H9 (cell line): ENCODE results near the gene ATP5PB. TPM values are rescaled to one million over a fixed set of nuclear protein-coding genes. Genes with fewer than 3 reads are reported as not detected.
A peak's percentile ranks its signal among the peaks of the same experiment; 100 is the strongest.

Experiments used
- DNase-seq: peaks from one replicate; pipeline ENCODE4 v3.0.0-alpha.2; 2017
- H2AFZ ChIP-seq: one replicate; pipeline ENCODE4 v1.6.1; 2013; ENCODE audit warnings: mild to moderate bottlenecking, low read length, control low read depth, moderate library complexity
- H2AK5ac ChIP-seq: 2 replicates; pipeline ENCODE4 v1.6.1; 2013; ENCODE audit warnings: low read length, control low read depth, mixed read lengths; ENCODE audit not compliant: insufficient read length
- H2BK120ac ChIP-seq: one replicate; pipeline ENCODE4 v1.6.1; 2013; ENCODE audit warnings: low read depth, mild to moderate bottlenecking, low read length, control low read depth, inconsistent platforms; ENCODE audit not compliant: poor library complexity, severe bottlenecking
- H2BK12ac ChIP-seq: 2 replicates; pipeline ENCODE4 v1.6.1; 2013; ENCODE audit warnings: low read length, control low read depth, mixed read lengths, low read depth; ENCODE audit not compliant: insufficient read length
- H2BK15ac ChIP-seq: 2 replicates; pipeline ENCODE4 v1.6.1; 2013; ENCODE audit warnings: low read depth, low read length, control low read depth
- H2BK20ac ChIP-seq: one replicate; pipeline ENCODE4 v1.6.1; 2013; ENCODE audit warnings: low read depth, mild to moderate bottlenecking, low read length, control low read depth, inconsistent platforms; ENCODE audit not compliant: poor library complexity, severe bottlenecking
- H2BK5ac ChIP-seq: 2 replicates; pipeline ENCODE4 v1.6.1; 2013; ENCODE audit warnings: low read length, control low read depth, mixed read lengths; ENCODE audit not compliant: insufficient read length
- H3K14ac ChIP-seq: 2 replicates; pipeline ENCODE4 v1.6.1; 2013; ENCODE audit warnings: low read length, control low read depth; ENCODE audit not compliant: insufficient read depth
- H3K18ac ChIP-seq: 2 replicates; pipeline ENCODE4 v1.6.1; 2013; ENCODE audit warnings: low read depth, mild to moderate bottlenecking, mixed read lengths, low read length, control low read depth; ENCODE audit not compliant: insufficient read length
- H3K23ac ChIP-seq: 2 replicates; pipeline ENCODE4 v1.6.1; 2013; ENCODE audit warnings: low read length, control low read depth, mixed read lengths, low read depth; ENCODE audit not compliant: insufficient read length
- H3K23me2 ChIP-seq: 2 replicates; pipeline ENCODE4 v1.6.1; 2013; ENCODE audit warnings: low read depth, mild to moderate bottlenecking, mixed read lengths, low read length, control low read depth; ENCODE audit not compliant: insufficient read length, poor library complexity, severe bottlenecking
- H3K27ac ChIP-seq: 2 replicates; pipeline ENCODE4 v1.5.1; 2013; ENCODE audit warnings: low read length, control low read depth, mixed read lengths, low read depth; ENCODE audit not compliant: insufficient read length
- H3K27me3 ChIP-seq: 2 replicates; pipeline ENCODE4 v1.6.1; 2013; ENCODE audit warnings: low read length, control low read depth, inconsistent platforms; ENCODE audit not compliant: insufficient read depth
- H3K4ac ChIP-seq: 2 replicates; pipeline ENCODE4 v1.6.1; 2013; ENCODE audit warnings: low read depth, mild to moderate bottlenecking, control low read depth, inconsistent platforms, low read length, moderate library complexity
- H3K4me1 ChIP-seq: 2 replicates; pipeline ENCODE4 v1.6.1; 2013; ENCODE audit warnings: low read length, control low read depth, inconsistent platforms; ENCODE audit not compliant: insufficient read depth
- H3K4me2 ChIP-seq: 2 replicates; pipeline ENCODE4 v1.6.1; 2013; ENCODE audit warnings: low read length, control low read depth, mixed read lengths; ENCODE audit not compliant: insufficient read length, insufficient read depth
- H3K56ac ChIP-seq: 2 replicates; pipeline ENCODE4 v1.6.1; 2013; ENCODE audit warnings: low read depth, mild to moderate bottlenecking, mixed read lengths, low read length, control low read depth; ENCODE audit not compliant: insufficient read length
- H3K79me1 ChIP-seq: 2 replicates; pipeline ENCODE4 v1.6.1; 2013; ENCODE audit warnings: low read depth, mild to moderate bottlenecking, moderate library complexity, low read length, control low read depth, inconsistent platforms; ENCODE audit not compliant: insufficient read depth, poor library complexity, severe bottlenecking
- H3K79me2 ChIP-seq: 2 replicates; pipeline ENCODE4 v1.6.1; 2013; ENCODE audit warnings: low read length, control low read depth, inconsistent platforms; ENCODE audit not compliant: insufficient read depth
- H3K9ac ChIP-seq: 2 replicates; pipeline ENCODE4 v1.6.1; 2013; ENCODE audit warnings: low read length, control low read depth, mixed read lengths; ENCODE audit not compliant: insufficient read length; ENCODE audit errors: extremely low read depth
- H3K9me3 ChIP-seq: one replicate; pipeline ENCODE4 v1.6.1; 2013; ENCODE audit warnings: low read depth, low read length, inconsistent platforms; ENCODE audit not compliant: control insufficient read depth
- H3T11ph ChIP-seq: one replicate; pipeline ENCODE4 v1.6.1; 2013; ENCODE audit warnings: mild to moderate bottlenecking, low read length, control low read depth, inconsistent platforms
- H4K20me1 ChIP-seq: one replicate; pipeline ENCODE4 v1.6.1; 2013; ENCODE audit not compliant: control insufficient read depth, insufficient read length, insufficient read depth
- H4K5ac ChIP-seq: 2 replicates; pipeline ENCODE4 v1.6.1; 2013; ENCODE audit warnings: low read depth, mild to moderate bottlenecking, mixed read lengths, low read length, control low read depth; ENCODE audit not compliant: insufficient read length
- H4K8ac ChIP-seq: replicated peaks from 2 replicates; pipeline ENCODE4 v1.6.1; 2013; ENCODE audit warnings: low read length, control low read depth, mixed read lengths, low read depth; ENCODE audit not compliant: insufficient read length
- H4K91ac ChIP-seq: 2 replicates; pipeline ENCODE4 v1.6.1; 2013; ENCODE audit warnings: low read depth, mild to moderate bottlenecking, moderate library complexity, mixed read lengths, low read length, control low read depth; ENCODE audit not compliant: insufficient read length
- H3K27ac Mint-ChIP-seq, 3 experiments: 2 replicates in 2 of 3; 3 replicates in 1 of 3; pipeline ENCODE4 v1.8.0; 2020 to 2021; ENCODE audit warnings: mixed read lengths in 3 of 3, mild to moderate bottlenecking in 1 of 3, moderate library complexity in 1 of 3
- H3K27me3 Mint-ChIP-seq: 2 replicates; pipeline ENCODE4 v1.8.0; 2021; ENCODE audit warnings: low read depth, mild to moderate bottlenecking, moderate library complexity, mixed read lengths
- H3K36me3 Mint-ChIP-seq, 3 experiments: 2 replicates in 2 of 3; 3 replicates in 1 of 3; pipeline ENCODE4 v1.8.0; 2020 to 2021; ENCODE audit warnings: low read depth in 3 of 3, mixed read lengths in 3 of 3; ENCODE audit not compliant: insufficient read depth in 1 of 3
- H3K4me1 Mint-ChIP-seq, 2 experiments: 2 replicates each; pipeline ENCODE4 v1.8.0; 2020; ENCODE audit warnings: mixed read lengths in 2 of 2
- H3K4me3 Mint-ChIP-seq, 2 experiments: 2 replicates in 1 of 2; 3 replicates in 1 of 2; pipeline ENCODE4 v1.8.0; 2020 to 2021; ENCODE audit warnings: mild to moderate bottlenecking in 2 of 2, mixed read lengths in 2 of 2, moderate library complexity in 1 of 2
- H3K9me3 Mint-ChIP-seq, 2 experiments: 2 replicates in 1 of 2; 3 replicates in 1 of 2; pipeline ENCODE4 v1.8.0; 2020; ENCODE audit warnings: mild to moderate bottlenecking in 2 of 2, mixed read lengths in 2 of 2, moderate library complexity in 1 of 2
- CTCF ChIP-seq: fragments of 200-600 bp; sonication (generic); conservative IDR thresholded peaks from 3 replicates; pipeline ENCODE4 v1.8.0; 2021; ENCODE audit warnings: antibody characterized with exemption, mild to moderate bottlenecking
- WGBS: extraction: QIAGEN DNeasy Blood & Tissue Kit; methylation state at CpG from one replicate; pipeline ENCODE4 v1.1.7; 2013; ENCODE audit warnings: missing lambda C conversion rate, low lambda C conversion rate, mixed read lengths; ENCODE audit not compliant: insufficient read length; ENCODE audit errors: extremely low coverage; 5-methylcytosine and 5-hydroxymethylcytosine counted together
- total RNA-seq: library from RNA; stranded (reverse); gene quantifications from 2 replicates; pipeline ENCODE4 v1.2.1, GENCODE V29; 2021

The ATP5PB gene
- total RNA-seq, 1 experiment from 2014 or later: 250 TPM

- Histone ChIP-seq H3K56ac (no peak overlapping the region), H2BK5ac (no peak overlapping the region), H3T11ph (no peak overlapping the region), H2BK12ac (no peak overlapping the region), H3K14ac (no peak overlapping the region), H3K18ac (no peak overlapping the region), H3K27me3 (no peaks in the 10 kb centered on the region), H3K79me2 (peaks cover 18% of the 10 kb centered on the region; the same call in 1 of the 2 replicates), H3K79me1 (peaks cover 16% of the 10 kb centered on the region), H3K4me1 (no peaks in the 10 kb centered on the region), H3K23ac (no peak overlapping the region), H4K20me1 (no peaks in the 10 kb centered on the region), H3K9me3 (no peaks in the 10 kb centered on the region), H4K91ac (no peak overlapping the region), H3K23me2 (peaks cover 14% of the 10 kb centered on the region), H4K8ac (no peak overlapping the region), H2AK5ac (no peak overlapping the region), H3K4me2 (peak overlapping the region; percentile 77), H2BK15ac (no peak overlapping the region), H2AFZ (no peak overlapping the region), H4K5ac (no peak overlapping the region), H3K27ac (no peak overlapping the region), H3K4ac (no peak overlapping the region), H2BK20ac (no peak overlapping the region), H2BK120ac (no peak overlapping the region), H3K9ac (peak overlapping the region; percentile 98)
- Mint-ChIP-seq H3K36me3 (peaks cover 15 to 53% (median 28%) of the 10 kb centered on the region in 3 experiments), H3K4me3 (peak overlapping the region; percentile 100), H3K27me3 (no peaks in the 10 kb centered on the region), H3K9me3 (no peaks in the 10 kb centered on the region), H3K27ac (peak overlapping the region in 2 of 3 experiments; percentile 99 to 100; a peak in 4 of 7 replicates), H3K4me1 (peaks cover 12 to 21% of the 10 kb centered on the region in 2 experiments)
- TF ChIP-seq CTCF: no peak
- no CpG with 5 or more reads among the region's 3 CpGs for WGBS
- DNase-seq: no peak
Measured at GRCh38 chr1:111450185-111450584, 921 bp downstream of the ATP5PB start.
